ENCODE results near the gene EFEMP2.

Gene EFEMP2

GRCh38 chr11:65862941-65863888 lies 9.4 kb downstream of the EFEMP2 start:
- Histone ChIP-seq H3K79me1 (ENCODE audit: low read length) (peaks cover 19% of the 10 kb centered on the region), H3K9me3 (ENCODE audit: insufficient read depth, low read depth, low read length) (no peaks in the 10 kb centered on the region), H3K18ac (ENCODE audit: low read length) (no peak overlapping the region), H2BK12ac (ENCODE audit: low read length) (no peak overlapping the region), H4K12ac (ENCODE audit: low read depth, low read length) (no peak overlapping the region), H2BK120ac (ENCODE audit: insufficient read depth, low read length, poor library complexity) (no peak overlapping the region), H2BK5ac (ENCODE audit: low read depth, low read length, poor library complexity) (no peak overlapping the region), H3K36me3 (ENCODE audit: control insufficient read depth in 1 of 2, insufficient read depth in 2 of 2, low read length in 2 of 2) (peaks cover 61 to 63% of the 10 kb centered on the region in 2 experiments), H3K4ac (ENCODE audit: low read depth, low read length) (no peak overlapping the region), H3K9ac (ENCODE audit: low read length) (no peak overlapping the region), H2AK5ac (ENCODE audit: low read length) (no peak overlapping the region), H4K8ac (ENCODE audit: low read depth, low read length) (no peak overlapping the region), H3K4me3 (ENCODE audit: low read depth, low read length) (no peak overlapping the region), H3K23ac (ENCODE audit: low read length) (no peak overlapping the region), H3K4me1 (ENCODE audit: control insufficient read depth in 1 of 2, insufficient read depth in 2 of 2, low read length in 2 of 2) (peaks cover 12 to 14% of the 10 kb centered on the region in 2 experiments), H3K27ac (ENCODE audit: low read depth, low read length) (no peak overlapping the region), H4K91ac (ENCODE audit: low read depth, low read length) (no peak overlapping the region), H3K14ac (ENCODE audit: low read length) (no peak overlapping the region), H3K4me2 (ENCODE audit: low read length) (no peak overlapping the region), H2AFZ (ENCODE audit: insufficient read depth, low read length, poor library complexity) (no peak overlapping the region), H3K27me3 (ENCODE audit: insufficient read depth, low read length) (no peaks in the 10 kb centered on the region), H3K79me2 (ENCODE audit: control insufficient read depth, insufficient read depth, low read length, poor library complexity) (peaks cover 14% of the 10 kb centered on the region)
- no CpG with 5 or more reads among the region's 24 CpGs for WGBS (ENCODE audit: extremely low coverage, insufficient coverage, insufficient read length)
- no peak for DNase-seq

- Histone ChIP-seq H3K36me3 (ENCODE audit: control insufficient read depth in 1 of 2, insufficient read depth in 2 of 2, low read length in 2 of 2) (peaks cover 54 to 56% of the 10 kb centered on the region in 2 experiments), H3K4me1 (ENCODE audit: control insufficient read depth in 1 of 2, insufficient read depth in 2 of 2, low read length in 2 of 2) (peaks cover 10 to 11% of the 10 kb centered on the region in 2 experiments), H3K23ac (ENCODE audit: low read length) (no peak overlapping the region), H4K91ac (ENCODE audit: low read depth, low read length) (no peak overlapping the region), H3K14ac (ENCODE audit: low read length) (no peak overlapping the region), H3K4ac (ENCODE audit: low read depth, low read length) (peak overlapping the region; percentile 5), H4K12ac (ENCODE audit: low read depth, low read length) (no peak overlapping the region), H2BK5ac (ENCODE audit: low read depth, low read length, poor library complexity) (no peak overlapping the region), H3K9me3 (ENCODE audit: insufficient read depth, low read depth, low read length) (no peaks in the 10 kb centered on the region), H3K18ac (ENCODE audit: low read length) (no peak overlapping the region), H3K4me3 (ENCODE audit: low read depth, low read length) (no peak overlapping the region), H3K79me2 (ENCODE audit: control insufficient read depth, insufficient read depth, low read length, poor library complexity) (peaks cover 21% of the 10 kb centered on the region), H3K27me3 (ENCODE audit: insufficient read depth, low read length) (no peaks in the 10 kb centered on the region), H4K8ac (ENCODE audit: low read depth, low read length) (no peak overlapping the region), H3K9ac (ENCODE audit: low read length) (no peak overlapping the region), H2AFZ (ENCODE audit: insufficient read depth, low read length, poor library complexity) (no peak overlapping the region), H3K4me2 (ENCODE audit: low read length) (peak overlapping the region; percentile 83), H2BK12ac (ENCODE audit: low read length) (no peak overlapping the region), H2BK120ac (ENCODE audit: insufficient read depth, low read length, poor library complexity) (no peak overlapping the region), H3K27ac (ENCODE audit: low read depth, low read length) (no peak overlapping the region), H3K79me1 (ENCODE audit: low read length) (peaks cover 26% of the 10 kb centered on the region), H2AK5ac (ENCODE audit: low read length) (no peak overlapping the region)
- WGBS (ENCODE audit: extremely low coverage, insufficient coverage, insufficient read length): no CpG with 5 or more reads among the region's 5 CpGs
- DNase-seq: no peak
These were observed 10.3 kb downstream of the EFEMP2 start for GRCh38 chr11:65862191-65862735.

- Histone ChIP-seq H3K36me3 (ENCODE audit: control insufficient read depth in 1 of 2, insufficient read depth in 2 of 2, low read length in 2 of 2) (peaks cover 51 to 52% of the 10 kb centered on the region in 2 experiments), H3K18ac (ENCODE audit: low read length) (no peak overlapping the region), H4K8ac (ENCODE audit: low read depth, low read length) (no peak overlapping the region), H2AK5ac (ENCODE audit: low read length) (no peak overlapping the region), H2BK12ac (ENCODE audit: low read length) (no peak overlapping the region), H3K14ac (ENCODE audit: low read length) (no peak overlapping the region), H2BK5ac (ENCODE audit: low read depth, low read length, poor library complexity) (no peak overlapping the region), H3K27me3 (ENCODE audit: insufficient read depth, low read length) (no peaks in the 10 kb centered on the region), H2BK120ac (ENCODE audit: insufficient read depth, low read length, poor library complexity) (no peak overlapping the region), H3K4me2 (ENCODE audit: low read length) (peak overlapping the region; percentile 83), H3K23ac (ENCODE audit: low read length) (no peak overlapping the region), H3K79me1 (ENCODE audit: low read length) (peaks cover 30% of the 10 kb centered on the region), H3K79me2 (ENCODE audit: control insufficient read depth, insufficient read depth, low read length, poor library complexity) (peaks cover 27% of the 10 kb centered on the region), H4K91ac (ENCODE audit: low read depth, low read length) (no peak overlapping the region), H2AFZ (ENCODE audit: insufficient read depth, low read length, poor library complexity) (no peak overlapping the region), H4K12ac (ENCODE audit: low read depth, low read length) (no peak overlapping the region), H3K4ac (ENCODE audit: low read depth, low read length) (peak overlapping the region; percentile 90), H3K9me3 (ENCODE audit: insufficient read depth, low read depth, low read length) (no peaks in the 10 kb centered on the region), H3K27ac (ENCODE audit: low read depth, low read length) (no peak overlapping the region), H3K9ac (ENCODE audit: low read length) (peak overlapping the region; percentile 95), H3K4me3 (ENCODE audit: low read depth, low read length) (peak overlapping the region; percentile 93), H3K4me1 (ENCODE audit: control insufficient read depth in 1 of 2, insufficient read depth in 2 of 2, low read length in 2 of 2) (peaks cover 10 to 11% of the 10 kb centered on the region in 2 experiments)
- no CpG with 5 or more reads among the region's 13 CpGs for WGBS (ENCODE audit: extremely low coverage, insufficient coverage, insufficient read length)
- no peak for DNase-seq
These were observed 10.9 kb downstream of the EFEMP2 start for GRCh38 chr11:65861533-65862183.

DNA sequence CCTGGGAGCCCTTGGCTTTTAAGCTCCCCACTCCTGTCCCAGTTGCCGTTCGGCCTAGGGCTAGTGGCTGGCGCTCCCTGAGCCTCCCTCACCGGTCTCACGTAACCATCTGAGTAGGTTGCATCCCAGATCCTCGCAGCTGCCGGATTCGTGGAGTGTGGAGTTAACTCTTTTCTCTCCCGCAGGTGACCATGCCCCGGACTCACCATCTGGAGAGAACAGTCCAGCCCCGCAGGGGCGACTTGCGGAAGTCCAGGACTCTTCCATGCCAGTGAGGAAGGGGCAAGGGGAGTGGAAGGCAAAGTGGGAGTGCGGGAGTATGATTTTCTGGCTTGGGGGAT lies 11.5 kb downstream of the EFEMP2 start:
- Histone ChIP-seq H3K9ac (ENCODE audit: low read length) (peak overlapping the region; percentile 95), H3K79me2 (ENCODE audit: control insufficient read depth, insufficient read depth, low read length, poor library complexity) (peaks cover 33% of the 10 kb centered on the region), H3K4me2 (ENCODE audit: low read length) (peak overlapping the region; percentile 83), H3K27ac (ENCODE audit: low read depth, low read length) (peak overlapping the region; percentile 91), H3K36me3 (ENCODE audit: control insufficient read depth in 1 of 2, insufficient read depth in 2 of 2, low read length in 2 of 2) (peaks cover 52 to 53% of the 10 kb centered on the region in 2 experiments), H3K4ac (ENCODE audit: low read depth, low read length) (peak overlapping the region; percentile 90), H2BK12ac (ENCODE audit: low read length) (peak overlapping the region; percentile 7), H2AFZ (ENCODE audit: insufficient read depth, low read length, poor library complexity) (peak overlapping the region; percentile 58), H3K4me3 (ENCODE audit: low read depth, low read length) (peak overlapping the region; percentile 93), H2BK5ac (ENCODE audit: low read depth, low read length, poor library complexity) (peak overlapping the region; percentile 59), H3K4me1 (ENCODE audit: control insufficient read depth in 1 of 2, insufficient read depth in 2 of 2, low read length in 2 of 2) (peaks cover 14 to 15% of the 10 kb centered on the region in 2 experiments), H3K9me3 (ENCODE audit: insufficient read depth, low read depth, low read length) (no peaks in the 10 kb centered on the region), H4K91ac (ENCODE audit: low read depth, low read length) (peak overlapping the region; percentile 90), H3K23ac (ENCODE audit: low read length) (no peak overlapping the region), H3K18ac (ENCODE audit: low read length) (peak overlapping the region; percentile 84), H3K14ac (ENCODE audit: low read length) (peak overlapping the region; percentile 91), H2AK5ac (ENCODE audit: low read length) (peak overlapping the region; percentile 91), H3K79me1 (ENCODE audit: low read length) (peaks cover 30% of the 10 kb centered on the region), H2BK120ac (ENCODE audit: insufficient read depth, low read length, poor library complexity) (peak overlapping the region; percentile 85), H3K27me3 (ENCODE audit: insufficient read depth, low read length) (no peaks in the 10 kb centered on the region), H4K8ac (ENCODE audit: low read depth, low read length) (peak overlapping the region; percentile 90), H4K12ac (ENCODE audit: low read depth, low read length) (peak overlapping the region; percentile 86)
- no CpG with 5 or more reads among the region's 14 CpGs for WGBS (ENCODE audit: extremely low coverage, insufficient coverage, insufficient read length)
- DNase-seq: no peak
